HG02678 (cell line): ENCODE results near the gene LRFN2.

Source experiments
- ATAC-seq: cut with Tn5 transposase; IDR thresholded peaks from one replicate; pipeline ENCODE4 v1.9.1; 2021; ENCODE audit warnings: mild to moderate bottlenecking, moderate library complexity; ENCODE audit not compliant: unreplicated experiment

The LRFN2 gene

DNA sequence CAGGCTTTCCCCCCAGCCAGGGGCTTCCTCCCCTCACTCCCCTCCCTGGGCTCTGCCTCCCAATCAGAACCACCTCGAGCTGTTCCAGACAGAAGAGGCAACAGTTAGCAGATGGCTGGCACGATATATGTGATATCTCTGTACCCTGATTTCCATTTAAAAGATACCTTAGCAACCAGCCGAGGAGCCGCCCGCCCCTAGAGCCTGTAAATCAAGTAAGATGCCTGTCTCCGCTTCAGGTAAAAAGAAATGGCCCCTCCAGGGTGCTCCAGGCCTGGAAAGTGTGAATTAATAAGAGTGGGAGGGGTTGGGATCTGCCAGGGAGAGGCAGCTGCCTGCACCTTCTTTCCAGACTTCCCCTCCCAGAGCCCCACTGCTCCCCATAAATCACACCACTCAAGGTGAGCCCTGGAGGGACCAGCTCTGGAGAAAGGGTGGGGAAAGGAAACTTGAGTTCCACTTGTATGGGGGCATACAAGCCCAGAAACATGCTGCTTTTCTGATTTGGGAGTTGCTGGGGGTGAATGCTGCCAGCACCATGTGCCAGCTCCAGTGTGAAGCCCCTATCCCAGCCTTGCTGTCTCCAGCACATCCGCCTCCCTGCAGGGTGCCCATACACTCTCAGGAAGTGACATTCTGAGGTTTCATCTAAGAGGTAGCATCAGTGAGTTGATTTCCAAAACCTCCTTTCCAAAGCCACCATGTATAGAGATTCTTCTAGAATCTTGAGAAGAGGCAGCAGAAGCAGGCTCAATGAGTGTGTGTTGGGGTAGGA lies 148.0 kb downstream of the LRFN2 start:
- no peak for ATAC-seq

DNA sequence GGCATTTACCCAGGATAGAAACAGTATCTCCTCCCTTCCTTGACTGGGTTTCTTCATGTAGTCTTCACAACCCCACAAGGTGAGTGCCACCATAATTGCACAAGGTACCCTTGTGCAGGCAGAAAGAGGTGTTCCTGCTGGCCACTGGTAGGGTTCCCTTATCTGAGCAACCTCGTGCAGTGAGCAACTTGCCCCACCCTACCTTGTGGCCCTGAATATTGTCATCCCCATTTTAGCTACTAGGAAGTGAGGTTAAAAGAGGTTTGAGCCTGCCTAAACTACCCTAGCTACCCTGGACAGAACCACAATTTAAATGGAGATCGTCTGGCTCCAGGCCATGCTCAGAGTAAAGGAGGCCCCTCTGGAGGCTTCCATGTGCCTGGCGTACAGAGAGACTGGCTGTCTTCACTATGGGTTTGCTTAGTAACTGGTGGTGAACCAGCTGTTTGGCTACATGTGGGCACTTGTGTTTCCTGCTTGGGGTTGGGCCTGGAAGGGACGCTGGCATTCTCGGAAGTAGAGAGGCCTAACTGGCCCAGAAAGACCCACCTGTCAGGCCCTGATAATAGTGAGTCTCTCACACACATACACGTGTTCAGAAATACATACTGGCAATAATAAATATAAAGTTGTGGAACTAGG lies 148.8 kb downstream of the LRFN2 start:
- ATAC-seq: no peak

DNA sequence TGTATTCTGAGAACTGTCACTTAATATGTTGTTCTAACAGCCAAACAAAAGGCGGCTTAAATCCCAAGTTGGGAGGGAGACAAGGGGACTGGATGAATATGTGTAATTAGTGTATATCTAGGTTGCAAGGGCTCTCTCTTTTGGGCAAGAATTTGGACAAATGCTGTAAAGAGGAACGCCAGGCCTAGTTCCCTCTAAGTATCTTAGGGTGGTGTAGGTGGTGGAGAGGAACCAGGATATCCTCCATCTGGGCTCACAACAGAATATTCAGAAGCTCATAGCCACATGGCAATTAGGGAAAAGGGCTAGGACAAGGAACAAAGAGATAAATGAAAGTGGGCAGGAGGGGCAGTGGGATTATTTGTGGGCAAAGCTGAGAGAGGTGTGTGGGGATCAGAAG lies 149.5 kb downstream of the LRFN2 start:
- ATAC-seq: no peak

DNA sequence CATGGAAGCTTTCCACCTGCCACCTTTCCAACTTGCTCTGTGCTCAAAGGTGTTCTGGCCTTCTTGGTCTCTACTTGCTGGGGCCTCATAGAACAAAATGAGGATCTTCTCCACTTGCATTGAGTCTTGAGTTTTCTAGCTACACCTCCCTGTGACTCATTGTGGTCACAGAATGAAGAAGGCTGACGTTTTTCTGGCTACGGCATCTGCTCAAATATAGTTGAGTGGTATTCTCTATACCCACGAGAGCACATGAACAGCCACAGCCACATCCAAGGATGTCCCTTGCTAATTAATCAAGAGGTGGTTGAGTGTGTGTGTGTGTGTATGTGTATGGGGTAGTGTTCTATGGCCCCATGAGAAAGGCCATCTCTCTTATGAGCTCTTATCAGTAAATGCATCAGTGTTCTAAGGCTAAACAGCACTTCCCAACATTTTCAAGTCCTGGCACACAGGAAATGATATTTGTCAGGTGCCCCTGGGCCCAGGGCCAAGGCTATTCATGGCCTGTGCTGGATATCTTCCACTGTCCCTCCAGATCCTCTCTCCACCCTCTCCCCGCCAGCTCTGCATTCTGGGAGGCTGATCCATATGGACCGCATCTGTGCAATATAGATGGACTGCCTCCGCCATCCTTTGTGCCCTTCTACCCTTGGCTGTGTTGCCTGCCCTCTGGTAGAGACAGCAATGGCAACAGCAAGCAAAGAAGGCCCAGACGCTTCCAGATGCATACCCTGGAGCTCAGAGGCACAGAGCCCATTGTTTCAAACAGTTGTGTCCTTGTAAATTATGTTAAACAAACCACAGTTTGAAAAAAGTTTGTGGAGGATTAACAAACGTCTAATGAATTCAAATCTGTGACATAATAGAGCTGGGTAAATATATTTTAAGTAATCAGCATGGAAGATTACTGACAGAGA lies 150.2 kb downstream of the LRFN2 start:
- ATAC-seq: no peak

DNA sequence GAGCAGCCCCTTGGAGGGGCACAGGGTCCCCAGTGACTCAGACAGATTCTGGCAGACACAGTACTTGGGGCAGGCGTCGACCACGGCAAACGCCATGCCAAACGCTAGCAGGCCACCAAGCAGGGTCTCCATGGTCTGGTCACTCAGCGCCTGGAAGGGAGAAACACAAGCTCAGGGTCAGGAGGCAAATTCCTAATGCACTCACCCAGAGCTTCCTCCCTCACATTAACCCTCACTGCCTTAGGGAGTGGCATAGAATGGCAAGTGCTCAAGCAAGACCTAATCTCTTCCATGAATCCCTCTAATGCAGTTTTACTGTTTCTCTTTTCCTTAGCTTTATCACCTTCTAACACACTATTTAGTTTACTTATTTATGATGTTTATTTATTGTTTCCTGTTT lies 154.2 kb downstream of the LRFN2 start:
- ATAC-seq: no peak

DNA sequence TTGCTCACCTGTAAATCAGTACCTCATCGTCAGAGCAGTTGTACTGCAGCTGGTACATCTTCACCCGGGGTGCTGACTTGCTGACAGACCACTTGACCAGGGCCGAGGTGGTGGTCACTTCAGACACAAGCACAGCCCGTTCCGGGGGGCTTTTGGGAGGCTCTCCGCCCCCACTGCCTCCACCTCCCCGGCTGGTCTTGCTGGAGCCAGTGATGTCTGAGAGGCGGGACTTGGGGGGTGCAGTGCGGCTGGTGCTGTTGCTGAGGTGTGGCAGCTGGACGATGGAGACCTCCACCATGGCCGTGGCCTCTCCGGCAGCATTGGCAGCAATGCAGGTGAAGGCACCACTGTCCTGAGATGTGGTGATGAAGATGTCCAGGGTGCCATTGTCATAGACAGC lies 155.5 kb downstream of the LRFN2 start:
- ATAC-seq: no peak

DNA sequence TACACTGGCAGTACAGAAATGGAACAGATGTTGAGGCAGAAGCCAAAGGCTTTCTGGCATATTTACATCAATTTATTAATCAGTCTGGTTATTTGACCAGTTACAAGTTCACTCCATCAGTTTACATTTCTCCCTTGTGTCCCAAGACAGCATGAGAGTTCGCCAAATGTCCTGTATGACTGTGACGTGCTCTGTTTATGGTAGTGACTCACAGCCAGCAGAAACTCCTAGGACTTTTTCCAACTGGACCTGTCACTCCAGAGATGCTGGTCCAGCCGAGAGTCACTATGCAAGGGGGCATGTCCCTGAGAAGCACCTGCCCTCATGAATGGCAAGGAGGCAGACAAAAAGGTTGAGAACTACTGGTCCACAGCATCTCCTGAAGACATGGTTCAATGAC lies 160.0 kb downstream of the LRFN2 start:
- ATAC-seq: no peak

DNA sequence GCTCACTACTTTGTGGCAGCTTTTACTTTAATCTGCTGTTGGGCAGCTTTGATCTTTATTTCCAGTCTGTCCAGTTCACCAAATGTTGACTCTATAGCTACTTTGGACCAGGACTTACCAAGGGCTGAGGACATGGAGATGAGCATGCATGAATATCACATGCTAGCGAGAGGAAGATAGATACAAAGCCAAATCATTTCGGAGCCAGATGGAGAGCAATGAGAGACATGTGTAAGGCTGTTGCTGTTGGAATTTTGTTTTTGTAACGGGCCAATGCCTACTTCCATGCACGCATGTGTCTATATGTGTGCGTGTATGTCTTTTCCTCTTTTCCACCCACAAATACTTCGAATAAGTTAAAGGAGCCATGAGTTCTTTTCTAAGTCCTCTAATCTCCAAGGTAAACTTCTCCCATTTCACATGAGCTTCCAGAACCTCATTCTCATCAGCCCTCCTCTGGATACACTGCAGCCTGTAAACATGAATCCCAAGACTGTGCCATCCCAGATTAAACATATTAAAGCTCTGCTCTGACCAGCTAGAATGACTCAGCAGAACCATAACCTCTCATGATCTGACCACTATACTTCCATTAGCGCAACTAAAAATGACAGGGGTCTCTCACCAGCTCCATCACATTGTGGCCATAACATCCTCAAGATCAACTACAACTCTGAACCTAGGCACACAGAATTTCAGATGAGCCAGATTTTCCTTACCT lies 160.7 kb downstream of the LRFN2 start:
- ATAC-seq: no peak

DNA sequence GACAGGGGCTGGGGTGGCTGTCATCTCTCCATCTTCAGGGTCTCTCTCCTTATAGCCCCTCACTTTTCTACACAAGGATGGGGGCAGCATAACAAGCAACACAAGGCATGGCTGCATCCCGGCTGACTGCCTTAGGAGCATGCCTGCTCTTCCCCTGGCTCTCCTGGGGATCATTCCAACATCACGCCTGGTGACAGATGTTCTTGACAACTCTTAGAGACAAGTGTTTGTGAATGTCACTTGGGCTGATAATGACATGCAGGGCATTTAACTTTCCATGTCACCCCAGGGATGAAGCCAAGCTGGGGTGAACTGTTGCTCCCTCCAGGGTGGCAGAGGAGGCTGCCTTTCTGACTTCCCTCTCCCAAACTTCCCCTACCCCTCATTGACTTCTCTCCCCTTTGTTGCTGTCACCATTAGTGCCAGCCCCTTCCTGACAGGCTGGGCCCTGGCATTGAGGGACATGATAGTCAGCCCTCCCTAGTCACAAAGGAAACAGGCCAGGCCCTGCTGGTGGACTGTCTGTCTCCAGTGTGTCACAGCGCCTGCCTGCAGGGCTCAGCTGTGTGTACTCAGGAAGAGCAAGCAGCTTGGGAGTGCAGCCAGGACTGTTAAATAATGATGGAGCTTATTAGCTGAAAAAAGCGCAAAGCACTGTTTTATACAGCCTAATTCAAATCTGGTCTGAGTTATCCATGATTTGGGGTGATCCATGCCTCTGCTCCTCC lies 161.8 kb downstream of the LRFN2 start:
- no peak for ATAC-seq

DNA sequence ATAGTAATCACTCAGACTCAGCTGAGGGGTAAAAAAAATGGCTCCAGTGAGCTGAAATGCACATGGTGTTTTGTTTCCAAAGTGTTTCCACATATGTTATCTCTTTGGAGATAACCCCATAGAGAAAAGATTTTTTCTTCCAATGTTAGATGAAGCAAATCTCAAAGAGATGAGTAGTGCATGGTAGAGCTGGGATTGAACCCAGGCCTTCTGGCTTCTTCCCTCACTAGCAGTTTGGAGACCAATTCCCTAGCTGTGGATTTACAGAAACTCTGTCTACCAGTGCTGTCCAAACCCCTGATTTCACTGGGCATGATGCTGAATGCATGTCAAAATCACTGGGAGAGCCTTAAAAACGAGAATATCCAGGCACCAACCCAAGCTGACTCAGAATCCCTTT lies 165.1 kb downstream of the LRFN2 start:
- no peak for ATAC-seq

DNA sequence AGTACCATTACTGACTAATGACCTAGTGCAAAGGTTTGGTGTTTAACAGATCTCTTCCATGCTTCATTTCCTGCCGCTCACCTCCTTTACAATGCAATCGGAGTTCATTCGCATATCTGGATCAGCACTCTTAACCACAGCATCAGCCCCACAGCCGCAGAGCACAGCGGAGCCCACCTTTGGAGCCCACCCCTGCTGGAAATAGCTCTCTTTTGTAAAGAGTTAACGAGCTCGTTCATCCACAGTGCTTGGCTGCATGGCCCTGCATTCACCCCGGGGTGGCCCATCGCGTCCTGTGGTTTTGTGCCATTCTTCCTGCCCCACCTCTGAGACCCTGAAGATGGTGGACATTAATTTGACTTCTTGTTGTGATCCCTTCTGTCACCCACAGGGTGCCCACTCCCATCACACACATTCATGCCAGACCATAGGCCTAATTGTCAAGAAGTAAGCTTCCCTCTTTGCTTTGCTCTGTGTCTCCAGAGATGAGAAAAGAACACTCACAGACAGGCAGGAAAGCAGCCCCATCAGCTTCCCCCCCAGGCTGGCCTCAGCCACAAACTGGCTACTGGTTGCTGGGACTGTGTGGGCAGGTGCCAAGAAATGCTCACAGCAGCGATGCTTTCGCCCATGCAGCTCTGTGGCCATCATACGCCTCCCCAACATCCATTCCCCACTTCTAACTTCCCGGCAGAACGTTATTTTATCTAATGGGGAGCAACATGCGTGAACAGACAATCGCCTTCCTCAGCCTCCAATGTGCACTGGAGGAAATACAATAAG lies 167.0 kb downstream of the LRFN2 start:
- ATAC-seq: no peak

DNA sequence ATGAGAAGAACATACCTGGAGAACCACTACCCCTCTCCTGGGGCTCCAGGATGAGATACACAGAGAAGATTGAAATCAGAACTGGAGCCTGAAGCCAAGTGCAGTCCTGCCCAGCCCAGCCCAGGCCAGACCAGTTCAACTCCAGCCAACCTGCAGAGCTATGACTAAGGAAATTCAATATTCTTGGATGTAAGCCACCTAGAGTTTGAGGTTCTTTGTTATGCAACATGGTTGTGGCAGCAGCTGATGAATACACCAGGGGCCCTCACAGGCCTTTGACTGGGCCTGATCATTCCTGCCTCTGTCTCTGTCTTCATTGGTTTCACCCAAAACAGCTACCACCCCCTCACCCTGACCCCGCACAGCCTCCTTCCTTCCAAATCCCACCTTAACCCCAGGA lies 167.8 kb downstream of the LRFN2 start:
- no peak for ATAC-seq

DNA sequence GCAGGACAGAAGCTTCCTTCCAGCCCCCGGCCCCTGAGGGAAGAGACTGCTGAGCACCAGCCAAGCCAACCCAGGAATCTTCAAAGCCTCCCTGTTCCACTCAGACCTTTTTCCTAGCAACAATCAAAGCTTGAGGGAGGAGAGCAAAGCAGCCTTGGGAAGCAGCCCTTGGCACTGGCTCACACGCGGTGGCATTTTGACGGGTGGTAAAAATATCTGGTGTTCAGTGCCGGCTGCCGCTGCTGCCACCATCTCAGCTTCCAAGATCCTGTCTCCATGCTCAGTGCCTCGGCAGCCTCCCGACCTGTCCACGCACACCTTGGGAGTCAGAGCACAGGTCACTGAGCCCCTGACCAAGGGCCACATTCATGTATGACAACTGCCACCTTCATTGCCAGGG lies 170.1 kb downstream of the LRFN2 start:
- no peak for ATAC-seq

DNA sequence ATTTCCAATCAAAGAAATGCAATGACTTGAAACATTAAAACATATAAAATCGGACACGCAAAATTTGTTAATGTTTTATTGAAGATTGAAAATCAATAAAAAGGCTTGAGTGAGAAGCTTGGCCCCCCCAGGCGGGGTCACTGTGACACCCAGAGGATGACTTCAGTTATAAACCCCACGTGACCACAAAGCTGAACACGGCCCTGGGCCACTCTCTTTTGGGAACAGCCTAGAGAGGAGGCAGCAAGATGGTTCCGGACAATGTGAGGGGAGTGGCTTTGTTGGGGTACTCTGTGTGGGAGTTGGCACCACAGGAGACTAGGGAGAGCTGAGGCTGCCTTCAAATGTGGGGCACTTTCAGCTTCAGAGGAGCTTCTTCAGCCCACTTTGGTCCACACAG lies 172.5 kb downstream of the LRFN2 start:
- ATAC-seq: no peak

DNA sequence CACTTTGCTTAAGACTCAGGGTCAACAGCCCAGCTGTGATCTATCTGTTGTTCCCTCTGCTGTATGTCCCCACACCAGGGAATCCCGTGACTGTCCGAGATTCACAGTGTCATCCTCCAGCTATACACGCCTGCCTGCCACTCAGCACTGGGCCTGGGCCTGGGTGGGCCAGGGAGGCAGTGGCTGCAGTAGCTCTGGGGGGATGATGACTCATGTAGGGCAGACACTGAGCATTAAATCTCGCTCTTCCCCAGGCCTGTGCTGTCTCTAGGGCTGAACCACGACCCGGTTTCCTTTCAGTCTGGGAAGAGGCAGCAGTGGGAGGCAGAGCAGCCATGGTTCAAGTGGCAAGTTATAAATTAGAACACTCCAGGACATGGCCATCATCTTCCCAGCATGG lies 173.9 kb downstream of the LRFN2 start:
- no peak for ATAC-seq

DNA sequence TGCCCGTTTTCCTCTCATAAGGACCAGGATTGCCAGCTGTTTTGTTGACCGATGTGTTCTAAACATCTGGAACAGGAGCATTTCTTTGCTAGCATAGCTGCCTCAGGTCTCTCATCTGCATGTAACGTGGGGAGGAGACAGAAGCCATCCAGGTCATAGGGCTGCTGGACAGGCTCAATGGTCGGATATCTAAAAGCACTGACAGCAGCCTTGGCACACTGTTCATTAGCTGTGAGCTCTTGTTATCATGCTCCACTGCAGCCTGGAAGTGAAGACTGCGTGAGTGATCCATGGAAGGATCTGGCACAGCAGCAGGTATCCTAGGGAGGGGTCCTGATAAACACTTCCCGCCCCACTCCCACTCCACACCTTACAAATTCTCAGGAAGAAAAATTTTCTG lies 175.3 kb downstream of the LRFN2 start:
- no peak for ATAC-seq

DNA sequence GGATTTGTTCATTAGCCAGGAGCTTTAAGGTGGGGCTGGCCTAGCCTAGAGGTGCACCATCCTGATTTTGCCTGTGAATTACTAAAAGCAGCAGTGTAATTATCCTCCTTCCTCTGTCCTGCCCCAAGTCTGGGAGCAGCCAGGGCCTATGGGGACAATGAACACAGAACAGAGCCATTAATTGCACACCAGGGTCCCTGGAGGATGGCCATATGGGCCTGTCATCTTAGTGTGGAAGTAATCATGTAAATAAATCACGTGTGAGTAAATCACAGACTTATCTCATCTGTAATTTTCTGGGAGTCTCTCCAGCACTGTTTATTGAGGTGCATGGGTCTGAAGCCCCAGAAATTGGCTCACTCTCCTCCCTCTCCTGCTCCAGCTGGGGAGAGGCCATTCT lies 176.3 kb downstream of the LRFN2 start:
- ATAC-seq: no peak

DNA sequence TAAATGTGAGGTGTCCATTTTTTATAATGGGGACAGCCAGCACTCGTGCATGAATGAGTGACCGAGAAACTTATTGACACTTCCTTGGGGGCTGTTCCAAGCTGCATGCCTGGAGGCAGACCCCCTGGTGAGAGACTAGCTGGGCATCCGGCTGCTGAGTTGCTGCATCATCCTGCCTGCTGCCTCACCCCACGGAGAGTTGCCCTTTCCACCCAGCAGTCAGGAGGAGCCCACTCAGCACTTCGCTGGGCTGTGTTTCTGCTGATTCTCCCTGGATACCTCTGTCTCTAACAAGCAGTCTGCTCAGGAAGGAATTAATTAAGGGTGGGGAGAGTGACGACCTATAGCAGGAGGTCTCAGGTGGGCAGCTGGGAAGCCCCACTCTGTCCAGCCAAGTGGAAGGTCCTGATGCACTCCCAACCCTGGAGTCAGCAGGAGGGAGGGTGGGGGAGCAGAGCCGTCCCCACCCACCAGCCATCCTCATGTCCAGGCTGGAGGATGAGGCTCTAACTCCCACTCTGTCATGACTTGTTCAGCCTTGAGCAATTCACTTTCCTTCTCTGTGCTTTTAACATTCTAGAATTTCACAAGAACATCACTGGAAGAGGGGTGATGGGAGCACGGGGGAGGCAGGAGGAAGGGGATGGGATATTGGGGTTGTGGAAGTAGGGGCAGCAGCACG lies 177.3 kb downstream of the LRFN2 start:
- no peak for ATAC-seq
